ENCODE results near the gene TJAP1.

DNA sequence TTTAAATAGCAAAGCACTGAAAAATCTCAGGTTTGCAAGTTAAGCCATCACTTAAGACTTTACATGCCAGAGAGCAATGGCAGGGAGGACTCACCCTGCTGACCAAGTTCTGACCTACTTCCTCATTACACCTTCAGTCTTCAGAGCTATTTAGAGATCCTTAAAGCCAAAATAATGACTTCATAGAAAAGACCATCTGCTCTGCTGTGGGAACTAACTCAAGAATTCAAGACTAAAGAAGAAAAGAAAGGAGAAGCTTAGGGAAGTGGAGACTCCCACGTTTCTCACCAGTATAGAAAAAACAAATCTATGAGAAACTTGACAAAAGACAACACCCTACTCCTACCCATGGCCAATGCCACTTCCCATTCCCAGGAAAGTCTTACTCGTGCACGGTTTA, 69.9 kb downstream of the TJAP1 start:
- TF ChIP-seq GATA2 (IDR thresholded peaks at IDR 0.05; ENCODE audit: low read depth, low read length) (no peak), GATA3 (IDR thresholded peaks at IDR 0.05; ENCODE audit: low read depth, low read length) (no peak)
